GM12878 (cell line): Measurements from ENCODE around the gene ANKRD13C. TPM values are rescaled to one million over a fixed set of nuclear protein-coding genes. Genes with fewer than 3 reads are reported as not detected.

Experiments used
- ATAC-seq: fragments of 200-7000 bp; cut with Tn5 transposase; 3 replicates; pipeline ENCODE4 v1.9.1; 2020; ENCODE audit warnings: mild to moderate bottlenecking, moderate library complexity
- BruUV-seq: library from RNA; stranded (reverse); fragments of 400-500 nt; replicated peaks from 2 replicates; lab custom pipeline; 2021; lab: Mats Ljungman, UMichigan
- CTCF ChIA-PET: fragments of 300-600 bp; sonication (Branson Sonifier 250); formaldehyde crosslinking; extraction: SDS; loops from one replicate; lab custom pipeline; 2021; ENCODE audit warnings: inconsistent platforms; lab: Yijun Ruan, JAX
- POLR2A ChIA-PET: fragments of 350-600 bp; formaldehyde crosslinking; extraction: SDS; loops from one replicate; lab custom pipeline; 2021; ENCODE audit warnings: inconsistent platforms; lab: Charles Lee
- RAD21 ChIA-PET: fragments of 300-600 bp; sonication (Branson Sonifier 250); formaldehyde crosslinking; loops from one replicate; lab custom pipeline; 2023; ENCODE audit warnings: antibody characterized with exemption; ENCODE audit not compliant: unreplicated experiment; lab: Charles Lee
- SMC1A ChIA-PET: fragments of 300-600 bp; sonication (Branson Sonifier 250); formaldehyde crosslinking; loops from one replicate; lab custom pipeline; 2023; ENCODE audit not compliant: unreplicated experiment, uncharacterized antibody; lab: Charles Lee
- DNase-seq: peaks from one replicate; pipeline ENCODE4 v3.0.0-alpha.2; 2011; ENCODE audit warnings: low read depth, low spot score
- FAIRE-seq: peaks from 3 replicates; lab custom pipeline; 2011; peaks lifted over from hg19 to GRCh38; lab: Jason Lieb, UNC
- H2AFZ ChIP-seq: 2 replicates; pipeline ENCODE4 v1.6.0; 2011; ENCODE audit warnings: low read depth, low read length, control low read depth; ENCODE audit not compliant: control insufficient read depth
- H3K27ac ChIP-seq: 2 replicates; pipeline ENCODE4 v1.5.1; 2011; ENCODE audit warnings: control low read depth; ENCODE audit not compliant: control insufficient read depth, insufficient read depth
- H3K27me3 ChIP-seq, 2 experiments: replicated peaks in 1 of 2; 2 replicates each; pipeline versions ENCODE4 v1.6.0 to v1.6.1; 2011; ENCODE audit warnings: low read length in 1 of 2; ENCODE audit not compliant: control insufficient read depth in 2 of 2, insufficient read depth in 2 of 2
- H3K36me3 ChIP-seq, 2 experiments: 2 replicates each; pipeline ENCODE4 v1.5.1; 2011; ENCODE audit warnings: low read length in 1 of 2; ENCODE audit not compliant: control insufficient read depth in 2 of 2, insufficient read depth in 2 of 2
- H3K4me1 ChIP-seq: 2 replicates; pipeline ENCODE4 v1.6.1; 2011; ENCODE audit warnings: mild to moderate bottlenecking, low read length, moderate library complexity, mixed read lengths; ENCODE audit not compliant: control insufficient read depth, insufficient read depth
- H3K4me2 ChIP-seq: 2 replicates; pipeline ENCODE4 v1.6.0; 2011; ENCODE audit warnings: control low read depth; ENCODE audit not compliant: control insufficient read depth, insufficient read depth
- H3K4me3 ChIP-seq: fragments of 200-600 bp; sonication (generic); 2 replicates; pipeline ENCODE4 v1.5.1; 2016
- H3K79me2 ChIP-seq: 2 replicates; pipeline ENCODE4 v1.6.0; 2011; ENCODE audit warnings: low read length; ENCODE audit not compliant: control insufficient read depth, insufficient read depth
- H3K9ac ChIP-seq: 2 replicates; pipeline ENCODE4 v1.8.0; 2011; ENCODE audit warnings: low read length, control low read depth, mixed read lengths; ENCODE audit not compliant: control insufficient read depth, insufficient read depth
- H3K9me3 ChIP-seq: replicated peaks from 3 replicates; pipeline ENCODE4 v1.5.1; 2011; ENCODE audit warnings: mild to moderate bottlenecking, low read length; ENCODE audit not compliant: control insufficient read depth, insufficient read depth
- H4K20me1 ChIP-seq: 2 replicates; pipeline ENCODE4 v1.6.0; 2011; ENCODE audit not compliant: control insufficient read depth, insufficient read depth
- ATF7 ChIP-seq: fragments of 450-650 bp; IDR thresholded peaks from 2 replicates; pipeline ENCODE4 v1.6.1; 2016; ENCODE audit warnings: low read depth, mild to moderate bottlenecking
- BHLHE40 ChIP-seq, 2 experiments: fragments of 450-650 bp in 1 of 2; IDR thresholded peaks; 2 replicates each; pipeline ENCODE4 v1.6.1; 2011 to 2017; ENCODE audit warnings: low read depth in 2 of 2, borderline replicate concordance in 1 of 2, improper control_type of control experiment in 1 of 2, low read length in 1 of 2, mild to moderate bottlenecking in 1 of 2
- E2F4 ChIP-seq: IDR thresholded peaks from 2 replicates; pipeline ENCODE4 v1.6.1; 2012; ENCODE audit warnings: low read depth, low read length, improper control_type of control experiment
- HCFC1 ChIP-seq: fragments of 150-350 bp; IDR thresholded peaks from 2 replicates; pipeline ENCODE4 v1.6.1; 2014; ENCODE audit warnings: low read length
- HDAC2 ChIP-seq: fragments of 200-600 bp; sonication (generic); IDR thresholded peaks from 2 replicates; pipeline ENCODE4 v1.6.1; 2017
- LARP7 ChIP-seq: fragments of 450-650 bp; IDR thresholded peaks from 2 replicates; pipeline ENCODE4 v1.6.1; 2017; ENCODE audit warnings: mild to moderate bottlenecking
- MLLT1 ChIP-seq: fragments of 450-650 bp; IDR thresholded peaks from 2 replicates; pipeline ENCODE4 v1.6.1; 2016; ENCODE audit warnings: mild to moderate bottlenecking
- NR2C2 ChIP-seq: IDR thresholded peaks from 2 replicates; pipeline ENCODE4 v1.6.1; 2011; ENCODE audit warnings: borderline replicate concordance, low read depth; ENCODE audit not compliant: control insufficient read depth, insufficient read length
- NR2F1 ChIP-seq: fragments of 450-650 bp; conservative IDR thresholded peaks from 2 replicates; pipeline ENCODE4 v1.6.1; 2017; ENCODE audit warnings: mild to moderate bottlenecking
- PAX8 ChIP-seq: fragments of 450-650 bp; IDR thresholded peaks from 2 replicates; pipeline ENCODE4 v1.6.1; 2017; ENCODE audit warnings: mild to moderate bottlenecking, moderate library complexity
- PBX3 ChIP-seq: IDR thresholded peaks from 2 replicates; pipeline ENCODE4 v1.6.1; 2011; ENCODE audit warnings: mild to moderate bottlenecking, low read depth, low read length, moderate library complexity; ENCODE audit not compliant: insufficient replicate concordance
- RCOR1 ChIP-seq: conservative IDR thresholded peaks from 2 replicates; pipeline ENCODE4 v1.6.1; 2012; ENCODE audit warnings: low read depth, low read length, improper control_type of control experiment
- RELB ChIP-seq: fragments of 450-650 bp; IDR thresholded peaks from 2 replicates; pipeline ENCODE4 v1.6.1; 2017; ENCODE audit warnings: low read depth, mild to moderate bottlenecking, moderate library complexity
- USF2 ChIP-seq: IDR thresholded peaks from 2 replicates; pipeline ENCODE4 v1.6.1; 2011; ENCODE audit warnings: low read depth, low read length, improper control_type of control experiment, borderline replicate concordance
- WGBS: methylation state at CpG from one replicate; pipeline ENCODE4 v1.1.6; 2016; ENCODE audit warnings: low lambda C conversion rate; ENCODE audit not compliant: insufficient replicate concordance, insufficient coverage; ENCODE audit errors: missing lambda C conversion rate; 5-methylcytosine and 5-hydroxymethylcytosine counted together
- in situ Hi-C: fragments of 300-500 bp; cut with MboI; formaldehyde crosslinking; loops from 9 replicates; pipeline ENCODE4 v1.14.3; 2018; ENCODE audit warnings: mixed read lengths
- intact Hi-C: fragments of 100-400 bp; cut with micrococcal nuclease; formaldehyde crosslinking; loops from one replicate; pipeline ENCODE4 v1.14.2; 2022; ENCODE audit not compliant: unreplicated experiment
- polyA plus RNA-seq, 11 experiments: library from polyadenylated mRNA; depleted of rRNA in 4 of 11; unstranded in 6 of 11; stranded (reverse) in 5 of 11; fragments of >200 nt; fragmentation: Nextera tagmentation in 4 of 11; fragmentation: Illumina TruSeq in 1 of 11; extraction: Ambion mirVana in 4 of 11; extraction: Trizol in 1 of 11; gene quantifications; 1 replicate in 1 of 11; 2 replicates in 10 of 11; pipeline versions ENCODE4 v1.2.1 to v1.2.3, GENCODE V29; 2011 to 2016; ENCODE audit warnings: inconsistent platforms in 2 of 11, missing spikeins in 2 of 11, low read depth in 1 of 11
- total RNA-seq, 4 experiments: library from RNA; depleted of rRNA in 3 of 4; stranded (reverse); fragments of >200 nt in 3 of 4; fragmentation: Illumina TruSeq in 1 of 4; extraction: Trizol in 1 of 4; gene quantifications; 2 replicates each; pipeline versions ENCODE4 v1.2.1 to v1.2.3, GENCODE V29; 2013 to 2021

The ANKRD13C gene
- total and polyA plus RNA-seq, 10 of the 15 experiments (the other 5 are each of a cell fraction or from before 2014, with no cell fraction given) = 3.7 to 24.4 (median 14.1) TPM

- TF ChIP-seq E2F4 (no peak), PBX3 (no peak)
Measured at GRCh38 chr1:70278710-70279109, 75.8 kb downstream of the ANKRD13C start (continued).

- Histone ChIP-seq H4K20me1 (no peaks in the 10 kb centered on the region), H3K4me1 (no peaks in the 10 kb centered on the region), H3K4me3 (no peak overlapping the region), H3K79me2 (no peaks in the 10 kb centered on the region), H3K36me3 (no peaks in the 10 kb centered on the region; a peak in 1 of 4 replicates), H2AFZ (no peak overlapping the region), H3K27me3 (no peaks in the 10 kb centered on the region), H3K9me3 (no peaks in the 10 kb centered on the region), H3K4me2 (no peak overlapping the region), H3K27ac (no peak overlapping the region), H3K9ac (no peak overlapping the region)
- intact Hi-C loops (no loop called here), in situ Hi-C loops (no loop called here)
- RAD21 ChIA-PET = no interaction called here
- FAIRE-seq (no peak), DNase-seq (no peak), ATAC-seq (no peak)
- BruUV-seq = no TSS peak
- SMC1A ChIA-PET = no interaction called here
- CTCF ChIA-PET = no interaction called here
- 100% methylated on average over 5 of the region's 5 CpGs for WGBS
- POLR2A ChIA-PET = no interaction called here
- TF ChIP-seq HCFC1 = no peak
- no peak for TF ChIP-seq MLLT1
- TF ChIP-seq NR2F1 = no peak
- TF ChIP-seq HDAC2 = no peak
- TF ChIP-seq ATF7 = no peak
- TF ChIP-seq BHLHE40 (IDR thresholded peaks at IDR 0.05; ENCODE audit: borderline replicate concordance in 1 of 2, low read depth in 2 of 2, low read length in 1 of 2) = no peak
- no peak for TF ChIP-seq NR2C2
- no peak for TF ChIP-seq USF2
- TF ChIP-seq PAX8 = no peak
- TF ChIP-seq LARP7 = no peak
- no peak for TF ChIP-seq RELB
- no peak for TF ChIP-seq RCOR1
Measured at GRCh38 chr1:70277875-70278274, 76.6 kb downstream of the ANKRD13C start.
